HEK293 (cell line): ENCODE data around the gene TSPAN13.

Source experiments
- CTCF ChIA-PET: fragments of 350-600 bp; formaldehyde crosslinking; extraction: SDS; loops from one replicate; lab custom pipeline; 2021; ENCODE audit warnings: antibody characterized with exemption; lab: Yijun Ruan, JAX
- POLR2A ChIA-PET: fragments of 300-600 bp; formaldehyde crosslinking; extraction: SDS; loops from one replicate; lab custom pipeline; 2020; ENCODE audit warnings: antibody characterized with exemption, inconsistent platforms; lab: Yijun Ruan, JAX
- H3K27ac ChIP-seq: fragments of 200-500 bp; sonication (Bioruptor generic); 2 replicates; pipeline ENCODE4 v1.5.1; 2014; ENCODE audit warnings: low read depth, low read length, control low read depth, inconsistent platforms; ENCODE audit errors: extremely low read depth
- H3K36me3 ChIP-seq, 2 experiments: fragments of 200-500 bp in 1 of 2; sonication (Bioruptor generic) in 1 of 2; 1 replicate in 1 of 2; 2 replicates in 1 of 2; pipeline ENCODE4 v1.5.1; 2014 to 2017; ENCODE audit warnings: inconsistent platforms in 2 of 2, low read length in 2 of 2; ENCODE audit not compliant: control insufficient read depth in 2 of 2, insufficient read depth in 1 of 2
- H3K4me1 ChIP-seq: fragments of 200-500 bp; sonication (Bioruptor generic); 2 replicates; pipeline ENCODE4 v1.5.1; 2014; ENCODE audit warnings: mild to moderate bottlenecking, low read length, inconsistent platforms; ENCODE audit not compliant: control insufficient read depth, insufficient read depth
- H3K4me3 ChIP-seq: 2 replicates; pipeline ENCODE4 v1.5.1; 2011; ENCODE audit warnings: low read depth, mild to moderate bottlenecking, control low read depth, low read length, moderate library complexity
- H3K9me3 ChIP-seq: fragments of 200-500 bp; sonication (Bioruptor generic); 2 replicates; pipeline ENCODE4 v1.5.1; 2014; ENCODE audit warnings: low read depth, low read length, inconsistent platforms; ENCODE audit not compliant: control insufficient read depth, insufficient read depth
- FEZF1 ChIP-seq: fragments of 450-650 bp; formaldehyde crosslinking; IDR thresholded peaks from 2 replicates; pipeline ENCODE4 v1.5.1; 2016; ENCODE audit warnings: missing biosample characterization, missing genetic modification characterization
- HIC1 ChIP-seq: fragments of 450-650 bp; formaldehyde crosslinking; IDR thresholded peaks from 2 replicates; pipeline ENCODE4 v1.5.1; 2016; ENCODE audit warnings: missing biosample characterization, missing genetic modification characterization
- ZBTB44 ChIP-seq: fragments of 450-650 bp; IDR thresholded peaks from 2 replicates; pipeline ENCODE4 v1.5.1; 2018; ENCODE audit warnings: missing biosample characterization, mild to moderate bottlenecking, missing genetic modification characterization
- ZBTB48 ChIP-seq: fragments of 450-650 bp; formaldehyde crosslinking; IDR thresholded peaks from 2 replicates; pipeline ENCODE4 v1.5.1; 2016; ENCODE audit warnings: missing biosample characterization, missing genetic modification characterization
- ZBTB49 ChIP-seq: fragments of 450-650 bp; formaldehyde crosslinking; IDR thresholded peaks from 2 replicates; pipeline ENCODE4 v1.5.1; 2016; ENCODE audit warnings: missing biosample characterization, missing genetic modification characterization, low read depth
- ZFP69B ChIP-seq: fragments of 450-650 bp; formaldehyde crosslinking; IDR thresholded peaks from 2 replicates; pipeline ENCODE4 v1.5.1; 2016; ENCODE audit warnings: missing biosample characterization, missing genetic modification characterization
- ZNF221 ChIP-seq: fragments of 450-650 bp; formaldehyde crosslinking; IDR thresholded peaks from 2 replicates; pipeline ENCODE4 v1.5.1; 2017; ENCODE audit warnings: missing biosample characterization, missing genetic modification characterization, borderline replicate concordance
- ZNF302 ChIP-seq: fragments of 450-650 bp; formaldehyde crosslinking; IDR thresholded peaks from 2 replicates; pipeline ENCODE4 v1.5.1; 2016; ENCODE audit warnings: missing biosample characterization, missing genetic modification characterization, low read depth
- ZNF350 ChIP-seq: fragments of 450-650 bp; formaldehyde crosslinking; IDR thresholded peaks from 2 replicates; pipeline ENCODE4 v1.5.0; 2017; ENCODE audit warnings: missing biosample characterization, mild to moderate bottlenecking, missing genetic modification characterization
- ZNF354C ChIP-seq: fragments of 450-650 bp; formaldehyde crosslinking; IDR thresholded peaks from 2 replicates; pipeline ENCODE4 v1.5.1; 2016; ENCODE audit warnings: missing biosample characterization, missing genetic modification characterization, low read depth, borderline replicate concordance
- ZNF37A ChIP-seq: fragments of 450-650 bp; IDR thresholded peaks from 2 replicates; pipeline ENCODE4 v1.5.1; 2018; ENCODE audit warnings: missing biosample characterization, missing genetic modification characterization
- ZNF501 ChIP-seq: fragments of 450-650 bp; formaldehyde crosslinking; IDR thresholded peaks from 2 replicates; pipeline ENCODE4 v1.5.1; 2016; ENCODE audit warnings: missing biosample characterization, missing genetic modification characterization
- ZNF518A ChIP-seq: fragments of 450-650 bp; formaldehyde crosslinking; conservative IDR thresholded peaks from 2 replicates; pipeline ENCODE4 v1.5.1; 2016; ENCODE audit warnings: low read depth, missing biosample characterization, missing genetic modification characterization
- ZNF521 ChIP-seq: fragments of 450-650 bp; formaldehyde crosslinking; IDR thresholded peaks from 2 replicates; pipeline ENCODE4 v1.5.1; 2017; ENCODE audit warnings: missing biosample characterization, mild to moderate bottlenecking, missing genetic modification characterization
- ZNF558 ChIP-seq: fragments of 450-650 bp; formaldehyde crosslinking; IDR thresholded peaks from 2 replicates; pipeline ENCODE4 v1.5.1; 2016; ENCODE audit warnings: missing biosample characterization, missing genetic modification characterization
- ZNF610 ChIP-seq: fragments of 450-650 bp; formaldehyde crosslinking; IDR thresholded peaks from 2 replicates; pipeline ENCODE4 v1.5.1; 2016; ENCODE audit warnings: missing biosample characterization, missing genetic modification characterization, borderline replicate concordance
- ZNF660 ChIP-seq: fragments of 450-650 bp; IDR thresholded peaks from 2 replicates; pipeline ENCODE4 v1.5.1; 2018; ENCODE audit warnings: missing biosample characterization, mild to moderate bottlenecking, missing genetic modification characterization
- ZNF692 ChIP-seq: fragments of 450-650 bp; formaldehyde crosslinking; IDR thresholded peaks from 2 replicates; pipeline ENCODE4 v1.5.1; 2016; ENCODE audit warnings: missing biosample characterization, missing genetic modification characterization
- ZNF76 ChIP-seq: fragments of 450-650 bp; formaldehyde crosslinking; IDR thresholded peaks from 2 replicates; pipeline ENCODE4; 2016; ENCODE audit warnings: low read depth, missing biosample characterization, missing genetic modification characterization, borderline replicate concordance
- ZNF785 ChIP-seq: fragments of 450-650 bp; formaldehyde crosslinking; IDR thresholded peaks from 2 replicates; pipeline ENCODE4 v1.5.1; 2016; ENCODE audit warnings: missing biosample characterization, missing genetic modification characterization
- ZNF792 ChIP-seq: fragments of 450-650 bp; formaldehyde crosslinking; IDR thresholded peaks from 2 replicates; pipeline ENCODE4 v1.5.1; 2016; ENCODE audit warnings: missing biosample characterization, missing genetic modification characterization
- ZSCAN5A ChIP-seq: fragments of 450-650 bp; formaldehyde crosslinking; IDR thresholded peaks from 2 replicates; pipeline ENCODE4 v1.5.1; 2016; ENCODE audit warnings: missing biosample characterization, missing genetic modification characterization

Gene TSPAN13

GRCh38 chr7:16810112-16810511 lies 56.6 kb downstream of the TSPAN13 start (continued):
- TF ChIP-seq ZNF692 (tag by site-specific recombination) (no peak), ZFP69B (no peak), ZNF792 (tag by site-specific recombination) (no peak), ZNF660 (no peak)

- no peak overlapping the region for H3K27ac ChIP-seq
- no peaks in the 10 kb centered on the region for H3K9me3 ChIP-seq
- POLR2A ChIA-PET, result no interaction called here
- H3K4me1 ChIP-seq, result peaks cover 7% of the 10 kb centered on the region
- H3K36me3 ChIP-seq, result no peaks in the 10 kb centered on the region
- CTCF ChIA-PET, result no interaction called here
- no peak overlapping the region for H3K4me3 ChIP-seq
- no peak for TF ChIP-seq ZBTB44
- TF ChIP-seq ZNF350 (tag by site-specific recombination), result no peak
- TF ChIP-seq ZNF302 (tag by site-specific recombination), result no peak
- TF ChIP-seq FEZF1 (tag by site-specific recombination), result no peak
- TF ChIP-seq ZNF610 (tag by site-specific recombination), result no peak
- TF ChIP-seq HIC1 (tag by site-specific recombination), result no peak
- TF ChIP-seq ZNF37A (tag by site-specific recombination), result no peak
- TF ChIP-seq ZSCAN5A, result no peak
- no peak for TF ChIP-seq ZBTB49 (tag by site-specific recombination)
- TF ChIP-seq ZNF501 (tag by site-specific recombination), result no peak
- TF ChIP-seq ZBTB48, result no peak
- no peak for TF ChIP-seq ZNF521 (tag by site-specific recombination)
- no peak for TF ChIP-seq ZNF221 (tag by site-specific recombination)
- TF ChIP-seq ZNF518A (tag by site-specific recombination), result no peak
- no peak for TF ChIP-seq ZNF354C
- TF ChIP-seq ZNF785, result no peak
- TF ChIP-seq ZNF76 (tag by site-specific recombination), result no peak
- no peak for TF ChIP-seq ZNF558
Observed at GRCh38 chr7:16810573-16810972, 57.0 kb downstream of the TSPAN13 start.
